ENCODE results near the gene ITGB4. TPM values are rescaled to one million over a fixed set of nuclear protein-coding genes. Genes with fewer than 3 reads are reported as not detected.

The ITGB4 gene
- polyA plus RNA-seq, 1 of the 3 experiments (the other 2 are of a cell fraction): 7.0 TPM

GRCh38 chr17:75725504-75725903, 4.2 kb downstream of the ITGB4 start (continued):
- no peak for TF ChIP-seq RFX5 (IDR thresholded peaks at IDR 0.05; ENCODE audit: low read length)

DNA sequence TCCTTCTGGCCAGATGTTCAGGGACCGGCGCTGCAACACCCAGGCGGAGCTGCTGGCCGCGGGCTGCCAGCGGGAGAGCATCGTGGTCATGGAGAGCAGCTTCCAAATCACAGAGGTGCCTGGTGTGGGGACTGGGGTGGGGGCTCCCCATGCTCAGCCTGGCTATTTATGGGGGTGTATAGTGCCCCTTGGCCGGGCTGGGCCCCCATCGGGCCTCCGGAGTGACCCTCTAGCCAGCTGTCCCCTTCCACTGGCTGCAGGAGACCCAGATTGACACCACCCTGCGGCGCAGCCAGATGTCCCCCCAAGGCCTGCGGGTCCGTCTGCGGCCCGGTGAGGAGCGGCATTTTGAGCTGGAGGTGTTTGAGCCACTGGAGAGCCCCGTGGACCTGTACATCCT, 6.1 kb downstream of the ITGB4 start:
- no peaks in the 10 kb centered on the region for H3K9me3 ChIP-seq
- WGBS (ENCODE audit: low lambda C conversion rate): 64% methylated on average over 10 of the region's 18 CpGs
- no peaks in the 10 kb centered on the region for H3K27me3 ChIP-seq (ENCODE audit: insufficient read depth)
- DNase-seq: no peak
- no peak overlapping the region for H3K9ac ChIP-seq
- no peaks in the 10 kb centered on the region for H3F3A ChIP-seq (replicated peaks; ENCODE audit: insufficient read depth)
- ChIA-PET POLR2A (interaction anchor here (0.6 kb wide), 1 partner anchor 26 kb away, joined by 3 read pairs; no protein-coding TSS in a partner anchor), CTCF (interaction anchor here (0.9 to 25.4 kb wide), 7 partner anchors 19 to 94 kb away, joined by 3 to 419 read pairs (median 4); partner anchors contain the start of genes GALK1 and SMIM5)
- H3K79me2 ChIP-seq (ENCODE audit: insufficient read depth): no peaks in the 10 kb centered on the region
- TF ChIP-seq TAF1 (IDR thresholded peaks at IDR 0.05; ENCODE audit: borderline replicate concordance, low read depth, low read length): no peak
- TF ChIP-seq, protein P1, sequence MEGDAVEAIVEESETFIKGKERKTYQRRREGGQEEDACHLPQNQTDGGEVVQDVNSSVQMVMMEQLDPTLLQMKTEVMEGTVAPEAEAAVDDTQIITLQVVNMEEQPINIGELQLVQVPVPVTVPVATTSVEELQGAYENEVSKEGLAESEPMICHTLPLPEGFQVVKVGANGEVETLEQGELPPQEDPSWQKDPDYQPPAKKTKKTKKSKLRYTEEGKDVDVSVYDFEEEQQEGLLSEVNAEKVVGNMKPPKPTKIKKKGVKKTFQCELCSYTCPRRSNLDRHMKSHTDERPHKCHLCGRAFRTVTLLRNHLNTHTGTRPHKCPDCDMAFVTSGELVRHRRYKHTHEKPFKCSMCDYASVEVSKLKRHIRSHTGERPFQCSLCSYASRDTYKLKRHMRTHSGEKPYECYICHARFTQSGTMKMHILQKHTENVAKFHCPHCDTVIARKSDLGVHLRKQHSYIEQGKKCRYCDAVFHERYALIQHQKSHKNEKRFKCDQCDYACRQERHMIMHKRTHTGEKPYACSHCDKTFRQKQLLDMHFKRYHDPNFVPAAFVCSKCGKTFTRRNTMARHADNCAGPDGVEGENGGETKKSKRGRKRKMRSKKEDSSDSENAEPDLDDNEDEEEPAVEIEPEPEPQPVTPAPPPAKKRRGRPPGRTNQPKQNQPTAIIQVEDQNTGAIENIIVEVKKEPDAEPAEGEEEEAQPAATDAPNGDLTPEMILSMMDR (IDR thresholded peaks at IDR 0.05): no peak
- TF ChIP-seq, protein P2, sequence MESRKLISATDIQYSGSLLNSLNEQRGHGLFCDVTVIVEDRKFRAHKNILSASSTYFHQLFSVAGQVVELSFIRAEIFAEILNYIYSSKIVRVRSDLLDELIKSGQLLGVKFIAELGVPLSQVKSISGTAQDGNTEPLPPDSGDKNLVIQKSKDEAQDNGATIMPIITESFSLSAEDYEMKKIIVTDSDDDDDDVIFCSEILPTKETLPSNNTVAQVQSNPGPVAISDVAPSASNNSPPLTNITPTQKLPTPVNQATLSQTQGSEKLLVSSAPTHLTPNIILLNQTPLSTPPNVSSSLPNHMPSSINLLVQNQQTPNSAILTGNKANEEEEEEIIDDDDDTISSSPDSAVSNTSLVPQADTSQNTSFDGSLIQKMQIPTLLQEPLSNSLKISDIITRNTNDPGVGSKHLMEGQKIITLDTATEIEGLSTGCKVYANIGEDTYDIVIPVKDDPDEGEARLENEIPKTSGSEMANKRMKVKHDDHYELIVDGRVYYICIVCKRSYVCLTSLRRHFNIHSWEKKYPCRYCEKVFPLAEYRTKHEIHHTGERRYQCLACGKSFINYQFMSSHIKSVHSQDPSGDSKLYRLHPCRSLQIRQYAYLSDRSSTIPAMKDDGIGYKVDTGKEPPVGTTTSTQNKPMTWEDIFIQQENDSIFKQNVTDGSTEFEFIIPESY (IDR thresholded peaks at IDR 0.05; ENCODE audit: borderline replicate concordance, low read depth): no peak
- TF ChIP-seq RAD21 (IDR thresholded peaks at IDR 0.05; ENCODE audit: low read length): no peak
- no peak for TF ChIP-seq GATA2 (CRISPR knock-in tag; IDR thresholded peaks at IDR 0.05)
- no peak overlapping the region for H3K4me3 ChIP-seq (ENCODE audit: low read depth in 2 of 2, low read length in 1 of 2)
- no peak overlapping the region for H3K4me2 ChIP-seq
- H3K36me3 ChIP-seq (replicated peaks in 1 of 2; ENCODE audit: control insufficient read depth in 1 of 2, insufficient read depth in 2 of 2, low read length in 1 of 2): no peaks in the 10 kb centered on the region
- no peaks in the 10 kb centered on the region for H3K9me2 ChIP-seq
- H4K20me1 ChIP-seq (ENCODE audit: insufficient read depth): no peaks in the 10 kb centered on the region
- no peak overlapping the region for H3K27ac ChIP-seq (ENCODE audit: low read depth in 2 of 2, low read length in 1 of 2)
- H2AFZ ChIP-seq (ENCODE audit: low read depth): no peak overlapping the region
- no peaks in the 10 kb centered on the region for H3K4me1 ChIP-seq (ENCODE audit: control insufficient read depth in 1 of 2, insufficient read depth in 2 of 2, low read depth in 1 of 2, low read length in 1 of 2)

DNA sequence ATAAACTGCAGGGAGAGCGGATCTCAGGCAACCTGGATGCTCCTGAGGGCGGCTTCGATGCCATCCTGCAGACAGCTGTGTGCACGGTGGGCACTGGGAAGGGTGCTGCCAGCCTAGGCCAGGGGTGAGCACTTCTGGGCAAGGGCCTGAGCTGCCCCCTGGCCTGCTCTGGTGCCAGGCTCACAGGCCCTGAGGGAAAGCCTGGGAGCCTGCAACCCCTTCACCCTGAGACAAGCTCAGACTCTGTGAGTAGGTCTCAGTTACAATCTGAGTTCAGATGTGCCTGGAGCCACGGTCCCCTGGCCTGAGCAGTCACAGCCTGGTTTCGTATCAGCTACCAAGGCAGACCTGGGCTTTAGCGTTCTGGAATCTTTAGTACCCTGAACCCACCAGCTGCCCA, 8.1 kb downstream of the ITGB4 start:
- no peak overlapping the region for H3K4me2 ChIP-seq
- H3K4me1 ChIP-seq (ENCODE audit: control insufficient read depth in 1 of 2, insufficient read depth in 2 of 2, low read depth in 1 of 2, low read length in 1 of 2): no peaks in the 10 kb centered on the region
- no peak for TF ChIP-seq USF2 (IDR thresholded peaks at IDR 0.05; ENCODE audit: borderline replicate concordance, low read depth, low read length)
- no peak for TF ChIP-seq JUND (IDR thresholded peaks at IDR 0.05)
- TF ChIP-seq NRF1 (IDR thresholded peaks at IDR 0.05; ENCODE audit: low read depth, low read length): no peak
- TF ChIP-seq FOXJ3 (CRISPR knock-in tag; IDR thresholded peaks at IDR 0.05): no peak
- no peak for TF ChIP-seq ELF1 (IDR thresholded peaks at IDR 0.05)
- TF ChIP-seq, protein P3, sequence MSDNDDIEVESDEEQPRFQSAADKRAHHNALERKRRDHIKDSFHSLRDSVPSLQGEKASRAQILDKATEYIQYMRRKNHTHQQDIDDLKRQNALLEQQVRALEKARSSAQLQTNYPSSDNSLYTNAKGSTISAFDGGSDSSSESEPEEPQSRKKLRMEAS (IDR thresholded peaks at IDR 0.05; ENCODE audit: low read depth): no peak
- TF ChIP-seq MEF2A (IDR thresholded peaks at IDR 0.05; ENCODE audit: borderline replicate concordance, low read depth): no peak
- no peak for TF ChIP-seq TCF12 (IDR thresholded peaks at IDR 0.05)
- TF ChIP-seq SIN3A (IDR thresholded peaks at IDR 0.05; ENCODE audit: borderline replicate concordance, low read depth, low read length): no peak
- TF ChIP-seq MXI1 (IDR thresholded peaks at IDR 0.05; ENCODE audit: low read depth, low read length): no peak
- TF ChIP-seq, protein P4, sequence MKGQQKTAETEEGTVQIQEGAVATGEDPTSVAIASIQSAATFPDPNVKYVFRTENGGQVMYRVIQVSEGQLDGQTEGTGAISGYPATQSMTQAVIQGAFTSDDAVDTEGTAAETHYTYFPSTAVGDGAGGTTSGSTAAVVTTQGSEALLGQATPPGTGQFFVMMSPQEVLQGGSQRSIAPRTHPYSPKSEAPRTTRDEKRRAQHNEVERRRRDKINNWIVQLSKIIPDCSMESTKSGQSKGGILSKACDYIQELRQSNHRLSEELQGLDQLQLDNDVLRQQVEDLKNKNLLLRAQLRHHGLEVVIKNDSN (IDR thresholded peaks at IDR 0.05; ENCODE audit: borderline replicate concordance, low read depth): no peak
- no peak overlapping the region for H3K4me3 ChIP-seq (ENCODE audit: low read depth in 2 of 2, low read length in 1 of 2)
- no peaks in the 10 kb centered on the region for H4K20me1 ChIP-seq (ENCODE audit: insufficient read depth)
- no peaks in the 10 kb centered on the region for H3F3A ChIP-seq (replicated peaks; ENCODE audit: insufficient read depth)
- H3K9me2 ChIP-seq: no peaks in the 10 kb centered on the region
- H3K9ac ChIP-seq: no peak overlapping the region
- POLR2A ChIA-PET: no interaction called here
- no peaks in the 10 kb centered on the region for H3K27me3 ChIP-seq (ENCODE audit: insufficient read depth)
- DNase-seq: no peak
- no peak overlapping the region for H2AFZ ChIP-seq (ENCODE audit: low read depth)
- H3K36me3 ChIP-seq (replicated peaks in 1 of 2; ENCODE audit: control insufficient read depth in 1 of 2, insufficient read depth in 2 of 2, low read length in 1 of 2): no peaks in the 10 kb centered on the region
- H3K27ac ChIP-seq (ENCODE audit: low read depth in 2 of 2, low read length in 1 of 2): no peak overlapping the region
- H3K9me3 ChIP-seq: no peaks in the 10 kb centered on the region
- WGBS (ENCODE audit: low lambda C conversion rate): 77% methylated on average over 7 of the region's 7 CpGs
- CTCF ChIA-PET: interaction anchor here (0.6 to 25.4 kb wide), 8 partner anchors 9 to 104 kb away, joined by 3 to 419 read pairs (median 6); partner anchors contain the start of genes ITGB4 and SMIM5
- no peaks in the 10 kb centered on the region for H3K79me2 ChIP-seq (ENCODE audit: insufficient read depth)

All from SK-N-SH (cell line).